Right cardiac atrium (tissue), 5 donors: ENCODE data around the gene MUC13. TPM values are rescaled to one million over a fixed set of nuclear protein-coding genes. Genes with fewer than 3 reads are reported as not detected.

Experiments
- ATAC-seq, 2 donors: fragments of 200-7000 bp; cut with Tn5 transposase; one replicate each; pipeline versions ENCODE4 v1.8.0 to v1.9.1; 2020; ENCODE audit warnings: moderate library complexity in 2 of 2, mild to moderate bottlenecking in 1 of 2
- DNase-seq, 3 donors: peaks; one replicate each; pipeline ENCODE4 v3.0.0-alpha.2; 2020
- H3K27ac ChIP-seq: one replicate; pipeline ENCODE4 v1.5.1; 2013; ENCODE audit warnings: mild to moderate bottlenecking, low read length, control low read depth, moderate library complexity
- H3K27me3 ChIP-seq: one replicate; pipeline ENCODE4 v1.6.1; 2013; ENCODE audit not compliant: control insufficient read depth, insufficient read depth
- H3K4me1 ChIP-seq: one replicate; pipeline ENCODE4 v1.6.1; 2013; ENCODE audit warnings: low read length; ENCODE audit not compliant: control insufficient read depth, insufficient read depth
- H3K4me3 ChIP-seq: one replicate; pipeline ENCODE4 v1.5.1; 2013; ENCODE audit warnings: low read length, control low read depth
- H3K9me3 ChIP-seq: one replicate; pipeline ENCODE4 v1.6.1; 2013; ENCODE audit warnings: low read length; ENCODE audit not compliant: control insufficient read depth
- WGBS: extraction: QIAGEN DNeasy Blood & Tissue Kit; methylation state at CpG from one replicate; pipeline ENCODE4 v1.1.7; 2013; 5-methylcytosine and 5-hydroxymethylcytosine counted together
- intact Hi-C, 4 donors: fragments of 100-400 bp; cut with DNase I; formaldehyde crosslinking; loops; one replicate each; pipeline versions ENCODE4 v1.11.0 to v1.14.0; 2022 to 2023
- polyA plus RNA-seq: library from polyadenylated mRNA; stranded (reverse); fragments of 200-250 nt; gene quantifications from one replicate; pipeline ENCODE4 v1.2.3, GENCODE V29; 2013
- total RNA-seq, 4 donors: library from RNA; stranded (reverse); fragmentation: NEBNext Ultra II Directional; extraction: Animal tissue kit (Norgen Biotek cat#: 25700); gene quantifications; one replicate each; pipeline ENCODE4 v1.2.1, GENCODE V29; 2021
- donor health status: healthy with polysubstance abuse.
- donor health status: DM: no; HTN: yes; CAD: no.
- donor health status: DM: no; HTN: no; CAD: no.
- donor health status: DM: no; HTN: yes; CAD: no; lungs with severe emphysema.
- donor health status: DM: yes; HTN: yes; CAD: no.

The MUC13 gene
- total and polyA plus RNA-seq, 5 donors = 0.05 TPM; not detected in 4

GRCh38 chr3:124896824-124897526, 37.6 kb downstream of the MUC13 start:
- DNase-seq (no peak), ATAC-seq (no peak)
- no peak overlapping the region for H3K27ac ChIP-seq
- intact Hi-C loops = no loop called here
- no peak overlapping the region for H3K4me3 ChIP-seq
- H3K9me3 ChIP-seq = no peaks in the 10 kb centered on the region
- H3K27me3 ChIP-seq = no peaks in the 10 kb centered on the region
- 93% methylated on average over 1 of the region's 1 CpG for WGBS
- no peaks in the 10 kb centered on the region for H3K4me1 ChIP-seq

GRCh38 chr3:124895756-124896155, 38.8 kb downstream of the MUC13 start:
- Histone ChIP-seq H3K4me3 (no peak overlapping the region), H3K9me3 (no peaks in the 10 kb centered on the region), H3K27me3 (no peaks in the 10 kb centered on the region), H3K4me1 (no peaks in the 10 kb centered on the region), H3K27ac (no peak overlapping the region)
- WGBS = 69% methylated on average over 7 of the region's 7 CpGs
- intact Hi-C loops = no loop called here
- ATAC-seq (no peak), DNase-seq (no peak)

- Histone ChIP-seq H3K27ac (no peak overlapping the region), H3K4me1 (no peaks in the 10 kb centered on the region), H3K9me3 (no peaks in the 10 kb centered on the region), H3K4me3 (no peak overlapping the region), H3K27me3 (no peaks in the 10 kb centered on the region)
- intact Hi-C loops = no loop called here
- WGBS = 50% methylated on average over 2 of the region's 2 CpGs
- ATAC-seq (no peak), DNase-seq (no peak)
These were observed 41.0 kb downstream of the MUC13 start for GRCh38 chr3:124893526-124893925.

GRCh38 chr3:124890573-124891190, 43.9 kb downstream of the MUC13 start:
- Histone ChIP-seq H3K27me3 (no peaks in the 10 kb centered on the region), H3K27ac (no peak overlapping the region), H3K9me3 (no peaks in the 10 kb centered on the region), H3K4me1 (no peaks in the 10 kb centered on the region), H3K4me3 (no peak overlapping the region)
- intact Hi-C loops = no loop called here
- no peak for ATAC-seq
- 71% methylated on average over 5 of the region's 5 CpGs for WGBS
- no peak for DNase-seq

- ATAC-seq = no peak
- H3K4me3 ChIP-seq = no peak overlapping the region
- no peak overlapping the region for H3K27ac ChIP-seq
- intact Hi-C loops = loop anchor here in 1 of 4 donors (5.0 kb wide), 3 partner anchors 41 to 116 kb away; no protein-coding TSS in a partner anchor
- H3K9me3 ChIP-seq = no peaks in the 10 kb centered on the region
- no peak for DNase-seq
- H3K4me1 ChIP-seq = peaks cover 3% of the 10 kb centered on the region
- H3K27me3 ChIP-seq = no peaks in the 10 kb centered on the region
- 73% methylated on average over 8 of the region's 8 CpGs for WGBS
These were observed 45.8 kb downstream of the MUC13 start for GRCh38 chr3:124888482-124889441.

- Histone ChIP-seq H3K27ac (no peak overlapping the region), H3K4me3 (no peak overlapping the region), H3K9me3 (no peaks in the 10 kb centered on the region), H3K4me1 (peaks cover 3% of the 10 kb centered on the region), H3K27me3 (no peaks in the 10 kb centered on the region)
- no peak for ATAC-seq
- no peak for DNase-seq
- WGBS = 93% methylated on average over 11 of the region's 11 CpGs
- intact Hi-C loops = loop anchor here in 1 of 4 donors (5.0 kb wide), 3 partner anchors 41 to 116 kb away; no protein-coding TSS in a partner anchor
These were observed 46.6 kb downstream of the MUC13 start for GRCh38 chr3:124887932-124888298.

- intact Hi-C loops = loop anchor here in 1 of 4 donors (5.0 kb wide), 3 partner anchors 40 to 115 kb away; no protein-coding TSS in a partner anchor
- no peaks in the 10 kb centered on the region for H3K27me3 ChIP-seq
- H3K9me3 ChIP-seq = no peaks in the 10 kb centered on the region
- DNase-seq (peak; percentile 88 to 94 (median 94)), ATAC-seq (peak; percentile 92 to 95)
- peak within 1 kb of the TSS; percentile 86 for H3K4me3 ChIP-seq
- H3K4me1 ChIP-seq = peaks cover 3% of the 10 kb centered on the region
- peak within 1 kb of the TSS; percentile 26 for H3K27ac ChIP-seq
- WGBS = 4% methylated on average over 78 of the region's 78 CpGs
These were observed 47.2 kb downstream of the MUC13 start, which contains the start of gene ITGB5 for GRCh38 chr3:124887177-124887931. TSS of gene ITGB5 (minus strand) at chr3:124887365. CDS start at chr3:124887000, 365 bp downstream.

- Histone ChIP-seq H3K4me3 (peak overlapping the region; percentile 86), H3K27me3 (no peaks in the 10 kb centered on the region), H3K4me1 (peaks cover 3% of the 10 kb centered on the region), H3K27ac (peak overlapping the region; percentile 37), H3K9me3 (no peaks in the 10 kb centered on the region)
- DNase-seq (peak; percentile 55 to 85 (median 78)), ATAC-seq (peak; percentile 56 to 70)
- intact Hi-C loops = loop anchor here in 1 of 4 donors (5.0 kb wide), 3 partner anchors 39 to 114 kb away; no protein-coding TSS in a partner anchor
- WGBS = under 1% methylated on average over 87 of the region's 87 CpGs
These were observed 48.1 kb downstream of the MUC13 start for GRCh38 chr3:124886168-124887056.

GRCh38 chr3:124885466-124886167, 48.9 kb downstream of the MUC13 start:
- WGBS = 23% methylated on average over 17 of the region's 17 CpGs
- peak overlapping the region; percentile 37 for H3K27ac ChIP-seq
- H3K4me1 ChIP-seq = peaks cover 3% of the 10 kb centered on the region
- DNase-seq = no peak
- peak overlapping the region; percentile 86 for H3K4me3 ChIP-seq
- intact Hi-C loops = loop anchor here in 1 of 4 donors (5.0 kb wide), 3 partner anchors 38 to 113 kb away; no protein-coding TSS in a partner anchor
- H3K9me3 ChIP-seq = no peaks in the 10 kb centered on the region
- ATAC-seq = no peak
- no peaks in the 10 kb centered on the region for H3K27me3 ChIP-seq
